Measurements from ENCODE around the gene VNN1.

VNN1 gene

GRCh38 chr6:132713352-132714134 is at the start of gene VNN1:
Gene VNN1 (minus strand): TSS chr6:132714055. CDS start chr6:132714035, 20 bp downstream.
- no peak for DNase-seq (ENCODE audit: low read depth in 1 of 2, low spot score in 1 of 2)

- peak in 1 of 2 donors; percentile 38 for DNase-seq (ENCODE audit: low read depth in 1 of 2, low spot score in 1 of 2)
These were observed 49.4 kb upstream of the VNN1 start for GRCh38 chr6:132763269-132763668.

- DNase-seq (ENCODE audit: low read depth in 1 of 2, low spot score in 1 of 2): no peak
These were observed 46.4 kb upstream of the VNN1 start for GRCh38 chr6:132760256-132760655.

- no peak for DNase-seq (ENCODE audit: low read depth in 1 of 2, low spot score in 1 of 2)
These were observed 44.8 kb upstream of the VNN1 start for GRCh38 chr6:132758689-132759088.

- no peak for DNase-seq (ENCODE audit: low read depth in 1 of 2, low spot score in 1 of 2)
These were observed 38.4 kb upstream of the VNN1 start for GRCh38 chr6:132752255-132752654.

- DNase-seq (ENCODE audit: low read depth in 1 of 2, low spot score in 1 of 2): no peak
These were observed 38.0 kb upstream of the VNN1 start for GRCh38 chr6:132751828-132752227.

GRCh38 chr6:132751306-132751705 is 37.5 kb upstream of the VNN1 start:
- no peak for DNase-seq (ENCODE audit: low read depth in 1 of 2, low spot score in 1 of 2)

GRCh38 chr6:132750455-132751248 is 36.8 kb upstream of the VNN1 start:
- no peak for DNase-seq (ENCODE audit: low read depth in 1 of 2, low spot score in 1 of 2)

- no peak for DNase-seq (ENCODE audit: low read depth in 1 of 2, low spot score in 1 of 2)
These were observed 35.3 kb upstream of the VNN1 start for GRCh38 chr6:132749111-132749510.

- no peak for DNase-seq (ENCODE audit: low read depth in 1 of 2, low spot score in 1 of 2)
These were observed 34.6 kb upstream of the VNN1 start for GRCh38 chr6:132748446-132748845.

GRCh38 chr6:132746048-132746447 is 32.2 kb upstream of the VNN1 start:
- DNase-seq (ENCODE audit: low read depth in 1 of 2, low spot score in 1 of 2): no peak

GRCh38 chr6:132742495-132742894 is 28.6 kb upstream of the VNN1 start:
- no peak for DNase-seq (ENCODE audit: low read depth in 1 of 2, low spot score in 1 of 2)

GRCh38 chr6:132741281-132741680 is 27.4 kb upstream of the VNN1 start:
- DNase-seq (ENCODE audit: low read depth in 1 of 2, low spot score in 1 of 2): no peak

GRCh38 chr6:132736239-132736638 is 22.4 kb upstream of the VNN1 start:
- no peak for DNase-seq (ENCODE audit: low read depth in 1 of 2, low spot score in 1 of 2)

GRCh38 chr6:132734694-132735236 is 20.9 kb upstream of the VNN1 start:
- no peak for DNase-seq (ENCODE audit: low read depth in 1 of 2, low spot score in 1 of 2)

GRCh38 chr6:132733814-132734213 is 20.0 kb upstream of the VNN1 start:
- DNase-seq (ENCODE audit: low read depth in 1 of 2, low spot score in 1 of 2): no peak

GRCh38 chr6:132733283-132733682 is 19.4 kb upstream of the VNN1 start:
- DNase-seq (ENCODE audit: low read depth in 1 of 2, low spot score in 1 of 2): no peak

- DNase-seq (ENCODE audit: low read depth in 1 of 2, low spot score in 1 of 2): no peak
These were observed 17.2 kb upstream of the VNN1 start for GRCh38 chr6:132731086-132731485.

GRCh38 chr6:132730560-132730959 is 16.7 kb upstream of the VNN1 start:
- DNase-seq (ENCODE audit: low read depth in 1 of 2, low spot score in 1 of 2): no peak

GRCh38 chr6:132728616-132729015 is 14.8 kb upstream of the VNN1 start:
- DNase-seq (ENCODE audit: low read depth in 1 of 2, low spot score in 1 of 2): no peak

GRCh38 chr6:132726608-132726975 is 12.7 kb upstream of the VNN1 start:
- no peak for DNase-seq (ENCODE audit: low read depth in 1 of 2, low spot score in 1 of 2)

- DNase-seq (ENCODE audit: low read depth in 1 of 2, low spot score in 1 of 2): no peak
These were observed 12.2 kb upstream of the VNN1 start for GRCh38 chr6:132725947-132726607.
